HepG2 (cell line): ENCODE measurements around the gene PRKAR1B. TPM values are rescaled to one million over a fixed set of nuclear protein-coding genes. Genes with fewer than 3 reads are reported as not detected.

Experiments
- ARHGAP35 ChIP-seq: sonication (generic); formaldehyde crosslinking; IDR thresholded peaks from 2 replicates; pipeline ENCODE4 v1.9.0; 2022; ENCODE audit warnings: mild to moderate bottlenecking, inconsistent platforms, moderate library complexity, missing genetic modification reagents, borderline replicate concordance
- CBX1 ChIP-seq: IDR thresholded peaks from one replicate; pipeline ENCODE4 v1.6.1; 2016; ENCODE audit warnings: antibody characterized with exemption, low read depth
- GPBP1L1 ChIP-seq: sonication (generic); formaldehyde crosslinking; IDR thresholded peaks from 2 replicates; pipeline ENCODE4 v1.5.0; 2020; ENCODE audit warnings: mild to moderate bottlenecking, missing genetic modification reagents
- HOMEZ ChIP-seq: IDR thresholded peaks from 2 replicates; pipeline ENCODE4 v1.6.1; 2016; ENCODE audit warnings: low read depth
- JUN ChIP-seq: sonication (generic); formaldehyde crosslinking; IDR thresholded peaks from 2 replicates; pipeline ENCODE4 v1.4.0; 2020; ENCODE audit warnings: mild to moderate bottlenecking, missing genetic modification reagents
- MXD3 ChIP-seq: IDR thresholded peaks from 2 replicates; pipeline ENCODE4 v1.6.1; 2016; ENCODE audit warnings: mild to moderate bottlenecking, missing biosample characterization, missing genetic modification reagents
- PATZ1 ChIP-seq: sonication (generic); formaldehyde crosslinking; IDR thresholded peaks from 2 replicates; pipeline ENCODE4 v1.4.0; 2020; ENCODE audit warnings: missing genetic modification reagents
- PHF8 ChIP-seq: sonication (generic); formaldehyde crosslinking; IDR thresholded peaks from 2 replicates; pipeline ENCODE4 v1.5.0; 2020; ENCODE audit warnings: missing genetic modification reagents
- SOX6 ChIP-seq, 2 experiments: fragments of 450-650 bp in 1 of 2; sonication (generic) in 1 of 2; formaldehyde crosslinking in 1 of 2; IDR thresholded peaks; 2 replicates each; pipeline versions ENCODE4 v1.4.0 to v1.6.1; 2017 to 2020; ENCODE audit warnings: antibody characterized with exemption in 1 of 2, mild to moderate bottlenecking in 1 of 2, missing genetic modification reagents in 1 of 2
- STAT6 ChIP-seq: sonication (generic); formaldehyde crosslinking; IDR thresholded peaks from 2 replicates; pipeline ENCODE4 v1.4.0; 2020; ENCODE audit warnings: missing genetic modification reagents, mild to moderate bottlenecking, borderline replicate concordance
- ZFP62 ChIP-seq: sonication (generic); formaldehyde crosslinking; IDR thresholded peaks from 2 replicates; pipeline ENCODE4 v1.4.0; 2020; ENCODE audit warnings: missing genetic modification reagents
- ZFP90 ChIP-seq: sonication (generic); formaldehyde crosslinking; IDR thresholded peaks from 2 replicates; pipeline ENCODE4 v1.8.0; 2022; ENCODE audit warnings: missing genetic modification reagents, mild to moderate bottlenecking, inconsistent platforms, borderline replicate concordance
- ZNF549 ChIP-seq: sonication (generic); formaldehyde crosslinking; IDR thresholded peaks from 2 replicates; pipeline ENCODE4 v1.5.0; 2020; ENCODE audit warnings: missing genetic modification reagents
- ZNF557 ChIP-seq: sonication (generic); formaldehyde crosslinking; IDR thresholded peaks from 2 replicates; pipeline ENCODE4 v1.4.0; 2020; ENCODE audit warnings: missing genetic modification reagents
- ZNF878 ChIP-seq: sonication (generic); formaldehyde crosslinking; IDR thresholded peaks from 2 replicates; pipeline ENCODE4 v1.8.1; 2023; ENCODE audit warnings: mild to moderate bottlenecking, missing genetic modification reagents, moderate library complexity
- ZNF883 ChIP-seq: sonication (generic); formaldehyde crosslinking; IDR thresholded peaks from 2 replicates; pipeline ENCODE4 v1.5.1; 2020; ENCODE audit warnings: mild to moderate bottlenecking, missing genetic modification reagents; ENCODE audit errors: not compliant biosample characterization
- polyA plus RNA-seq, 8 experiments: library from polyadenylated mRNA; depleted of rRNA in 3 of 8; stranded (reverse) in 7 of 8; unstranded in 1 of 8; fragments of >200 nt; fragmentation: Illumina TruSeq in 4 of 8; extraction: Trizol in 4 of 8; gene quantifications; 2 replicates each; pipeline versions ENCODE4 v1.2.1 to v1.2.3, GENCODE V29; 2011 to 2016; ENCODE audit warnings: low read depth in 4 of 8, missing spikeins in 1 of 8, mixed read lengths in 1 of 8; ENCODE audit not compliant: insufficient read depth in 1 of 8
- total RNA-seq, 5 experiments: library from RNA; depleted of rRNA; stranded (reverse); fragments of >200 nt; fragmentation: Illumina TruSeq; extraction: Trizol; gene quantifications; 2 replicates each; pipeline ENCODE4 v1.2.3, GENCODE V29; 2016; ENCODE audit warnings: low read depth in 1 of 5

Gene PRKAR1B
- total and polyA plus RNA-seq, 2 of the 13 experiments (the other 11 are each of a cell fraction or from before 2014, with no cell fraction given): 7.9 to 28.2 TPM

GRCh38 chr7:617614-618538, 109.2 kb downstream of the PRKAR1B start (continued):
- no peak for TF ChIP-seq ZNF883
- no peak for TF ChIP-seq GPBP1L1 (CRISPR knock-in tag)
- no peak for TF ChIP-seq ZNF557 (CRISPR knock-in tag)
- TF ChIP-seq CBX1: peak; percentile 14
- TF ChIP-seq HOMEZ: no peak
- TF ChIP-seq STAT6 (CRISPR knock-in tag): no peak
- TF ChIP-seq PATZ1: peak; percentile 86
- TF ChIP-seq SOX6 (IDR thresholded peaks at IDR 0.05): no peak
- TF ChIP-seq SOX6 (CRISPR knock-in tag; IDR thresholded peaks at IDR 0.05): no peak
- TF ChIP-seq MXD3: no peak
- TF ChIP-seq ZNF549: no peak
- TF ChIP-seq PHF8 (CRISPR knock-in tag): no peak
- no peak for TF ChIP-seq ZFP62
- no peak for TF ChIP-seq ZNF878 (CRISPR knock-in tag)
- TF ChIP-seq ZFP90 (CRISPR knock-in tag): no peak; the same call in 1 of the 2 replicates
- TF ChIP-seq JUN (CRISPR knock-in tag): no peak
- no peak for TF ChIP-seq ARHGAP35 (CRISPR knock-in tag)
